Natural killer cell (primary cell): ENCODE measurements around the gene ECI2. TPM values are rescaled to one million over a fixed set of nuclear protein-coding genes. Genes with fewer than 3 reads are reported as not detected.

Experiments
- ATAC-seq, 3 donors: fragments of 150-1000 bp in 2 of 3; fragments of 200-7000 bp in 1 of 3; cut with Tn5 transposase; 1 replicate in 1 of 3; 2 replicates in 2 of 3; pipeline ENCODE4 v1.10.0; 2021; ENCODE audit warnings: mild to moderate bottlenecking in 2 of 3, moderate library complexity in 2 of 3
- DNase-seq, 2 donors: peaks; one replicate each; pipeline versions ENCODE4 v3.0.0 to v3.0.0-alpha.2; 2013 to 2021; ENCODE audit warnings: mixed read lengths in 1 of 2
- H3K27ac ChIP-seq: one replicate; pipeline ENCODE4 v1.5.1; 2013; ENCODE audit warnings: mild to moderate bottlenecking, low read length
- H3K27me3 ChIP-seq: one replicate; pipeline ENCODE4 v1.6.1; 2013; ENCODE audit warnings: low read length; ENCODE audit not compliant: control insufficient read depth, insufficient read depth
- H3K36me3 ChIP-seq: one replicate; pipeline ENCODE4 v1.6.1; 2013; ENCODE audit warnings: low read length; ENCODE audit not compliant: control insufficient read depth, insufficient read depth
- H3K4me1 ChIP-seq: one replicate; pipeline ENCODE4 v1.6.1; 2013; ENCODE audit warnings: low read length; ENCODE audit not compliant: control insufficient read depth, insufficient read depth
- H3K4me3 ChIP-seq: one replicate; pipeline ENCODE4 v1.5.1; 2013; ENCODE audit warnings: low read length
- H3K9me3 ChIP-seq: one replicate; pipeline ENCODE4 v1.6.1; 2013; ENCODE audit warnings: low read length; ENCODE audit not compliant: control insufficient read depth, insufficient read depth
- H3K27ac Mint-ChIP-seq, 2 donors: one replicate each; pipeline ENCODE4 v1.8.0; 2022; ENCODE audit warnings: mild to moderate bottlenecking in 2 of 2, mixed read lengths in 2 of 2, moderate library complexity in 1 of 2
- H3K27me3 Mint-ChIP-seq, 2 donors: one replicate each; pipeline ENCODE4 v1.8.0; 2022; ENCODE audit warnings: low read depth in 2 of 2, mixed read lengths in 2 of 2
- H3K36me3 Mint-ChIP-seq: one replicate; pipeline ENCODE4 v1.8.0; 2022; ENCODE audit warnings: mixed read lengths
- H3K4me1 Mint-ChIP-seq, 2 donors: one replicate each; pipeline ENCODE4 v1.8.0; 2022; ENCODE audit warnings: mixed read lengths in 2 of 2
- H3K4me3 Mint-ChIP-seq: one replicate; pipeline ENCODE4 v1.8.0; 2022; ENCODE audit warnings: mild to moderate bottlenecking, moderate library complexity, mixed read lengths
- H3K9me3 Mint-ChIP-seq, 2 donors: one replicate each; pipeline ENCODE4 v1.8.0; 2022; ENCODE audit warnings: mixed read lengths in 2 of 2
- CTCF ChIP-seq: fragments of 200-600 bp; IDR thresholded peaks from one replicate; pipeline ENCODE4 v1.8.0; 2022; ENCODE audit warnings: antibody characterized with exemption
- WGBS: methylation state at CpG from one replicate; pipeline ENCODE4 v1.1.7; 2013; ENCODE audit warnings: missing lambda C conversion rate; ENCODE audit not compliant: insufficient coverage; 5-methylcytosine and 5-hydroxymethylcytosine counted together
- intact Hi-C: fragments of 100-400 bp; cut with micrococcal nuclease; formaldehyde crosslinking; loops from one replicate; pipeline ENCODE4 v1.14.2; 2022
- total RNA-seq, 4 donors: library from RNA; stranded (reverse); fragments of 120-200 nt in 1 of 4; gene quantifications; one replicate each; pipeline versions ENCODE4 v1.2.3 to v1.2.4, GENCODE V29; 2013 to 2022

The ECI2 gene
- total RNA-seq, 3 donors from 2014 or later (not counting 1 experiment from before 2014, with no cell fraction given): 17.2 to 21.6 (median 19.6) TPM

GRCh38 chr6:4102687-4103244 lies 32.6 kb downstream of the ECI2 start:
- TF ChIP-seq CTCF: no peak
- no peak overlapping the region for H3K27ac ChIP-seq
- ATAC-seq: no peak
- 86% methylated on average over 6 of the region's 6 CpGs for WGBS
- no peaks in the 10 kb centered on the region for H3K9me3 ChIP-seq
- Mint-ChIP-seq H3K9me3 (no peaks in the 10 kb centered on the region), H3K27ac (no peak overlapping the region), H3K27me3 (peaks cover 9 to 25% of the 10 kb centered on the region in 2 donors), H3K36me3 (no peaks in the 10 kb centered on the region), H3K4me3 (no peak overlapping the region), H3K4me1 (no peaks in the 10 kb centered on the region)
- no peak for DNase-seq
- no peaks in the 10 kb centered on the region for H3K36me3 ChIP-seq
- no peaks in the 10 kb centered on the region for H3K4me1 ChIP-seq
- H3K27me3 ChIP-seq: no peaks in the 10 kb centered on the region
- intact Hi-C loops: no loop called here
- H3K4me3 ChIP-seq: no peak overlapping the region

DNA sequence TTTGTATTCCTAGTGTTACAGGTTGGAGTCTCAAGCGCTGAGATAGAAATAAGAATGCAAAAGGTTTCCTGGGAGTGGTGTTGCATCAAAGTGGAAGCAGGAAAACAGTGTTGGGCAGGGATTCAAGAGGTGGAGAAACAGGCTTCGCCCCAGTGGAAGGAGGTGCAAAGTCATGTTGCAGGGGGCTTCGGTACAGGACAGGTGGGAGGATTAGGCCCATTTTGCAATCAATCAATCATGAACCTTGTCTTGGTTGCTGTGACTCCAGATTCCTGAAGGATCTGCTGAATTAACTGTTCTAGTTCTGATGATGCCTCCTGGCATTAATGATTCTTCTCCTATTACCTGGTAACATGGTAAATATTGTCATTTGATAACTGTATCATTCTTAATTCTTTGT lies 34.1 kb downstream of the ECI2 start:
- peaks cover 5 to 18% of the 10 kb centered on the region in 2 donors for H3K27me3 Mint-ChIP-seq
- no peaks in the 10 kb centered on the region for H3K36me3 Mint-ChIP-seq
- TF ChIP-seq CTCF: no peak
- ATAC-seq (no peak), DNase-seq (no peak)
- H3K4me1 ChIP-seq: no peaks in the 10 kb centered on the region
- no peaks in the 10 kb centered on the region for H3K36me3 ChIP-seq
- H3K27ac ChIP-seq: no peak overlapping the region
- H3K4me1 Mint-ChIP-seq: no peaks in the 10 kb centered on the region
- H3K4me3 Mint-ChIP-seq: no peak overlapping the region
- no peaks in the 10 kb centered on the region for H3K9me3 Mint-ChIP-seq
- intact Hi-C loops: no loop called here
- H3K9me3 ChIP-seq: no peaks in the 10 kb centered on the region
- 64% methylated on average over 3 of the region's 3 CpGs for WGBS
- H3K4me3 ChIP-seq: no peak overlapping the region
- no peak overlapping the region for H3K27ac Mint-ChIP-seq
- H3K27me3 ChIP-seq: no peaks in the 10 kb centered on the region

- TF ChIP-seq CTCF: no peak
- no peak overlapping the region for H3K27ac Mint-ChIP-seq
Measured at GRCh38 chr6:4100655-4101054, 34.7 kb downstream of the ECI2 start.

GRCh38 chr6:4093288-4093687 lies 42.1 kb downstream of the ECI2 start:
- H3K36me3 ChIP-seq: no peaks in the 10 kb centered on the region
- H3K4me3 ChIP-seq: no peak overlapping the region
- ATAC-seq (no peak), DNase-seq (no peak)
- H3K36me3 Mint-ChIP-seq: no peaks in the 10 kb centered on the region
- no peaks in the 10 kb centered on the region for H3K9me3 ChIP-seq
- H3K27ac Mint-ChIP-seq: no peak overlapping the region
- no peaks in the 10 kb centered on the region for H3K4me1 ChIP-seq
- peaks cover 0 to 6% of the 10 kb centered on the region in 2 donors for H3K27me3 Mint-ChIP-seq
- H3K4me3 Mint-ChIP-seq: no peak overlapping the region
- no peaks in the 10 kb centered on the region for H3K27me3 ChIP-seq
- intact Hi-C loops: no loop called here
- whole genome bisulfite sequencing: 100% methylated on average over 1 of the region's 1 CpG
- H3K4me1 Mint-ChIP-seq: no peaks in the 10 kb centered on the region
- H3K9me3 Mint-ChIP-seq: no peaks in the 10 kb centered on the region
- no peak overlapping the region for H3K27ac ChIP-seq
- TF ChIP-seq CTCF: no peak

More at GRCh38 chr6:4100655-4101054, 34.7 kb downstream of the ECI2 start:
- Mint-ChIP-seq H3K4me1 (no peaks in the 10 kb centered on the region), H3K4me3 (no peak overlapping the region), H3K36me3 (no peaks in the 10 kb centered on the region), H3K27me3 (peaks cover 5 to 16% of the 10 kb centered on the region in 2 donors), H3K9me3 (no peaks in the 10 kb centered on the region)
- WGBS: 68% methylated on average over 4 of the region's 5 CpGs
- ATAC-seq (no peak), DNase-seq (no peak)
- H3K27ac ChIP-seq: no peak overlapping the region
- H3K27me3 ChIP-seq: no peaks in the 10 kb centered on the region
- no peaks in the 10 kb centered on the region for H3K9me3 ChIP-seq
- intact Hi-C loops: no loop called here
- H3K4me3 ChIP-seq: no peak overlapping the region
- H3K4me1 ChIP-seq: no peaks in the 10 kb centered on the region
- H3K36me3 ChIP-seq: no peaks in the 10 kb centered on the region
